ENCODE measurements around the gene SMCO2. TPM values are rescaled to one million over a fixed set of nuclear protein-coding genes. Genes with fewer than 3 reads are reported as not detected.
A peak's percentile ranks its signal among the peaks of the same experiment; 100 is the strongest.

The SMCO2 gene
- total and polyA plus RNA-seq, 10 of the 15 experiments (the other 5 are each of a cell fraction or from before 2014, with no cell fraction given) = 0.11 to 2.3 (median 0.67) TPM

DNA sequence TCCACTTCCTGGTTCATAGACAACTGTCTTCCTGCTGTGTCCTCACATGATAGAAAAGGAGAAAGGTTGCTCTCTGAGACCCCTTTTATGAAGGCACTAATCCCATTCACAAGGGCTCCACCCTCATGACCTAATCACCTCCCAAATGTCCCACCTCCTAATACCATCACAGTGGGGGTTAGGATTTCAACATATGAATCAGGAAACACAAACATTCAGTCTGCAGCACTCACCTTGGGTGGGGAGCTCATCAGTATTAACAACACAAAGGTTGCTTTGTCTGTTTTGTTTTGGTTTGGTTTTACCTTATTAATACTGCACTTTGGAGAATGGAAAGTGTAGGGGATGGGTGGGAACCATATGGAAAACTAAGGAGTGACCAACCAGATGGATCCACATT, 10.5 kb upstream of the SMCO2 start:
- SMC1A ChIA-PET (ENCODE audit: uncharacterized antibody, unreplicated experiment) = interaction anchor here (0.9 to 1.5 kb wide), 4 partner anchors 10 to 128 kb away, joined by 3 to 4 read pairs (median 3); no protein-coding TSS in a partner anchor
- ATAC-seq (no peak), DNase-seq (ENCODE audit: low read depth, low spot score) (no peak), FAIRE-seq (no peak)
- Histone ChIP-seq H3K79me2 (ENCODE audit: control insufficient read depth, insufficient read depth, low read length) (no peaks in the 10 kb centered on the region), H2AFZ (ENCODE audit: control insufficient read depth, low read depth, low read length) (no peak overlapping the region; the same call in 1 of the 2 replicates), H3K9me3 (replicated peaks; ENCODE audit: control insufficient read depth, insufficient read depth, low read length) (no peaks in the 10 kb centered on the region), H3K36me3 (ENCODE audit: control insufficient read depth in 2 of 2, insufficient read depth in 2 of 2, low read length in 1 of 2) (no peaks in the 10 kb centered on the region), H4K20me1 (ENCODE audit: control insufficient read depth, insufficient read depth) (no peaks in the 10 kb centered on the region), H3K9ac (ENCODE audit: control insufficient read depth, insufficient read depth, low read length) (no peak overlapping the region), H3K27ac (ENCODE audit: control insufficient read depth, insufficient read depth) (no peak overlapping the region), H3K4me1 (ENCODE audit: control insufficient read depth, insufficient read depth, low read length) (peaks cover 16% of the 10 kb centered on the region), H3K27me3 (replicated peaks in 1 of 2; ENCODE audit: control insufficient read depth in 2 of 2, insufficient read depth in 2 of 2, low read length in 1 of 2) (no peaks in the 10 kb centered on the region), H3K4me3 (no peak overlapping the region), H3K4me2 (ENCODE audit: control insufficient read depth, insufficient read depth) (no peak overlapping the region)
- no peak for TF ChIP-seq MYB (IDR thresholded peaks at IDR 0.05; ENCODE audit: borderline replicate concordance, low read depth, low read length)
- TF ChIP-seq WRNIP1 (IDR thresholded peaks at IDR 0.05; ENCODE audit: borderline replicate concordance, low read depth, low read length) = no peak
- TF ChIP-seq SPI1 (IDR thresholded peaks at IDR 0.05; ENCODE audit: borderline replicate concordance, insufficient read depth, low read depth, low read length) = peak; percentile 15; the same call in 1 of the 2 replicates
- TF ChIP-seq, protein P1, sequence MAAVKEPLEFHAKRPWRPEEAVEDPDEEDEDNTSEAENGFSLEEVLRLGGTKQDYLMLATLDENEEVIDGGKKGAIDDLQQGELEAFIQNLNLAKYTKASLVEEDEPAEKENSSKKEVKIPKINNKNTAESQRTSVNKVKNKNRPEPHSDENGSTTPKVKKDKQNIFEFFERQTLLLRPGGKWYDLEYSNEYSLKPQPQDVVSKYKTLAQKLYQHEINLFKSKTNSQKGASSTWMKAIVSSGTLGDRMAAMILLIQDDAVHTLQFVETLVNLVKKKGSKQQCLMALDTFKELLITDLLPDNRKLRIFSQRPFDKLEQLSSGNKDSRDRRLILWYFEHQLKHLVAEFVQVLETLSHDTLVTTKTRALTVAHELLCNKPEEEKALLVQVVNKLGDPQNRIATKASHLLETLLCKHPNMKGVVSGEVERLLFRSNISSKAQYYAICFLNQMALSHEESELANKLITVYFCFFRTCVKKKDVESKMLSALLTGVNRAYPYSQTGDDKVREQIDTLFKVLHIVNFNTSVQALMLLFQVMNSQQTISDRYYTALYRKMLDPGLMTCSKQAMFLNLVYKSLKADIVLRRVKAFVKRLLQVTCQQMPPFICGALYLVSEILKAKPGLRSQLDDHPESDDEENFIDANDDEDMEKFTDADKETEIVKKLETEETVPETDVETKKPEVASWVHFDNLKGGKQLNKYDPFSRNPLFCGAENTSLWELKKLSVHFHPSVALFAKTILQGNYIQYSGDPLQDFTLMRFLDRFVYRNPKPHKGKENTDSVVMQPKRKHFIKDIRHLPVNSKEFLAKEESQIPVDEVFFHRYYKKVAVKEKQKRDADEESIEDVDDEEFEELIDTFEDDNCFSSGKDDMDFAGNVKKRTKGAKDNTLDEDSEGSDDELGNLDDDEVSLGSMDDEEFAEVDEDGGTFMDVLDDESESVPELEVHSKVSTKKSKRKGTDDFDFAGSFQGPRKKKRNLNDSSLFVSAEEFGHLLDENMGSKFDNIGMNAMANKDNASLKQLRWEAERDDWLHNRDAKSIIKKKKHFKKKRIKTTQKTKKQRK (IDR thresholded peaks at IDR 0.05; ENCODE audit: low read depth, low read length) = no peak
- no TSS peak for BruUV-seq (replicated peaks)
- CTCF ChIA-PET = interaction anchor here (0.9 to 3.9 kb wide), 9 partner anchors 9 to 271 kb away, joined by 3 to 21 read pairs (median 5); no protein-coding TSS in a partner anchor
- in situ Hi-C loops (cut with MboI) = loop anchor here (25.0 kb wide), 1 partner anchor 226 kb away; no protein-coding TSS in a partner anchor
- POLR2A ChIA-PET = no interaction called here
- intact Hi-C loops (cut with micrococcal nuclease; ENCODE audit: unreplicated experiment) = no loop called here
- RAD21 ChIA-PET (ENCODE audit: unreplicated experiment) = interaction anchor here (1.3 kb wide), 1 partner anchor 217 kb away, joined by 4 read pairs; no protein-coding TSS in a partner anchor

Data from GM12878 (cell line).